Measurements from ENCODE around the gene MYO5C. TPM values are rescaled to one million over a fixed set of nuclear protein-coding genes. Genes with fewer than 3 reads are reported as not detected.

The MYO5C gene
- polyA plus RNA-seq, 1 donor (not counting 4 experiments of a cell fraction or from before 2014, with no cell fraction given), result 0.16 TPM

DNA sequence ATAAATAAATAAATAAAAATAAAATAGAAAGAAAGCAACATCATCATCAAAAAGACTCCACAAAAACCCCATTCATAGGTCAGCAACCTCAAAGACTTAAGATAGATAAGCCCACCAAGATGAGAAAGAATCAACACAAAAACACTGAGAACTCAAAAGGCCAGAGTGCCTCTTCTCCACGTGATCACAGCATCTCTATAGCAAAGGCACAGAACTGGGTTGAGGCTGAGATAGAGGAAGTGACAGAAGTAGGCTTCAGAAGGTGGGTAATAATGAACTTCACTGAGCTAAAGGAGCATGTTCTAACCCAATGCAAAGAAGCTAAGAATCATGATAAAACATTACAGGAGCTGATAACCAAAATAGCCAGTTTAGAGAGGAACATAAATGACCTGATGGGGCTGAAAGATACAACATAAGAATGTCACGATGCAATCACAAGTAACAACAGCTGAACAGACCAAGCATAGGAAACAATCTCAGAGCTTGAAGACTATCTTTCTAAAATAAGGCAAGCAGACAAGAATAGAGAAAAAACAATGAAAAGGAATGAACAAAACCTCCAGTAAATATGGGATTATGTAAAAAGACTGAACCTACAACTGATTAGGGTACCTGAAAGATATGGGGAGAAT lies 130.9 kb downstream of the MYO5C start:
- H3K4me1 ChIP-seq (ENCODE audit: control insufficient read depth, extremely low read depth, insufficient read depth, low read length), result no peaks in the 10 kb centered on the region
- no peaks in the 10 kb centered on the region for H3K9me1 ChIP-seq (ENCODE audit: control insufficient read depth, extremely low read depth, insufficient read depth, low read length)

GRCh38 chr15:52163321-52164190 lies 132.0 kb downstream of the MYO5C start:
- dilution Hi-C loops (cut with MboI; ENCODE audit: extremely low pct_ligation_motif_present, low sequenced_read_pairs), result no loop called here
- FAIRE-seq, result no peak

More for the DNA sequence above, 130.9 kb downstream of the MYO5C start:
- FAIRE-seq (no peak), DNase-seq (ENCODE audit: low read depth, low spot score) (no peak)
- dilution Hi-C loops (cut with MboI; ENCODE audit: extremely low pct_ligation_motif_present, low sequenced_read_pairs), result no loop called here
- H4K20me1 ChIP-seq (ENCODE audit: control insufficient read depth, extremely low read depth, insufficient read depth, low read length), result no peaks in the 10 kb centered on the region
- H3K27me3 ChIP-seq (ENCODE audit: control insufficient read depth, extremely low read depth, insufficient read depth, low read length), result no peaks in the 10 kb centered on the region
- H3K79me2 ChIP-seq (ENCODE audit: control insufficient read depth, insufficient read depth, low read length), result no peaks in the 10 kb centered on the region
- H3K27ac ChIP-seq (ENCODE audit: control insufficient read depth, insufficient read depth, low read length), result no peak overlapping the region
- peaks cover 4 to 5% of the 10 kb centered on the region in 2 experiments for H3K36me3 ChIP-seq (ENCODE audit: control insufficient read depth in 2 of 2, extremely low read depth in 1 of 2, insufficient read depth in 2 of 2, low read length in 2 of 2)
- TF ChIP-seq CTCF (optimal IDR thresholded peaks at IDR 0.05 in 1 of 3, IDR thresholded peaks at IDR 0.05 in 1 of 3, conservative IDR thresholded peaks at IDR 0.05 in 1 of 3; ENCODE audit: extremely low read depth in 1 of 3, insufficient read depth in 2 of 3, low read length in 3 of 3) (no peak), EZH2 (IDR thresholded peaks at IDR 0.05; ENCODE audit: low read length) (no peak)
- H3K4me2 ChIP-seq (ENCODE audit: control insufficient read depth, extremely low read depth, insufficient read depth, low read depth, low read length), result no peak overlapping the region
- H3K4me3 ChIP-seq (ENCODE audit: control insufficient read depth in 2 of 3, extremely low read depth in 1 of 3, insufficient read depth in 2 of 3, low read depth in 1 of 3, low read length in 3 of 3), result no peak overlapping the region
- H2AFZ ChIP-seq (ENCODE audit: control insufficient read depth, low read length), result no peak overlapping the region
- no peaks in the 10 kb centered on the region for H3K9me3 ChIP-seq (ENCODE audit: control insufficient read depth, low read depth, low read length)
- no peak overlapping the region for H3K9ac ChIP-seq (ENCODE audit: control insufficient read depth, extremely low read depth, insufficient read depth, low read length)

More at GRCh38 chr15:52163321-52164190, 132.0 kb downstream of the MYO5C start:
- TF ChIP-seq EZH2 (IDR thresholded peaks at IDR 0.05; ENCODE audit: low read length) (no peak), CTCF (optimal IDR thresholded peaks at IDR 0.05 in 1 of 3, IDR thresholded peaks at IDR 0.05 in 1 of 3, conservative IDR thresholded peaks at IDR 0.05 in 1 of 3; ENCODE audit: extremely low read depth in 1 of 3, insufficient read depth in 2 of 3, low read length in 3 of 3) (peak in 1 of 3 experiments; percentile 3)
- H3K4me2 ChIP-seq (ENCODE audit: control insufficient read depth, extremely low read depth, insufficient read depth, low read depth, low read length), result no peak overlapping the region
- H2AFZ ChIP-seq (ENCODE audit: control insufficient read depth, low read length), result no peak overlapping the region
- H3K79me2 ChIP-seq (ENCODE audit: control insufficient read depth, insufficient read depth, low read length), result no peaks in the 10 kb centered on the region
- peaks cover 4 to 8% of the 10 kb centered on the region in 2 experiments for H3K36me3 ChIP-seq (ENCODE audit: control insufficient read depth in 2 of 2, extremely low read depth in 1 of 2, insufficient read depth in 2 of 2, low read length in 2 of 2)
- no peaks in the 10 kb centered on the region for H3K9me3 ChIP-seq (ENCODE audit: control insufficient read depth, low read depth, low read length)
- no peaks in the 10 kb centered on the region for H4K20me1 ChIP-seq (ENCODE audit: control insufficient read depth, extremely low read depth, insufficient read depth, low read length)
- no peak overlapping the region for H3K27ac ChIP-seq (ENCODE audit: control insufficient read depth, insufficient read depth, low read length)
- H3K4me3 ChIP-seq (ENCODE audit: control insufficient read depth in 2 of 3, extremely low read depth in 1 of 3, insufficient read depth in 2 of 3, low read depth in 1 of 3, low read length in 3 of 3), result no peak overlapping the region
- no peak for DNase-seq (ENCODE audit: low read depth, low spot score)
- H3K4me1 ChIP-seq (ENCODE audit: control insufficient read depth, extremely low read depth, insufficient read depth, low read length), result no peaks in the 10 kb centered on the region
- no peaks in the 10 kb centered on the region for H3K9me1 ChIP-seq (ENCODE audit: control insufficient read depth, extremely low read depth, insufficient read depth, low read length)
- no peaks in the 10 kb centered on the region for H3K27me3 ChIP-seq (ENCODE audit: control insufficient read depth, extremely low read depth, insufficient read depth, low read length)
- H3K9ac ChIP-seq (ENCODE audit: control insufficient read depth, extremely low read depth, insufficient read depth, low read length), result no peak overlapping the region

All from keratinocyte (primary cell).